Chondrocyte (in vitro differentiated cells): ENCODE results near the gene ADSS2. TPM values are rescaled to one million over a fixed set of nuclear protein-coding genes. Genes with fewer than 3 reads are reported as not detected.
A peak's percentile ranks its signal among the peaks of the same experiment; 100 is the strongest.

ENCODE experiments used
- DNase-seq: peaks from one replicate; pipeline ENCODE4 v3.0.0; 2021; ENCODE audit warnings: mixed read lengths, low spot score
- H3K27ac Mint-ChIP-seq: one replicate; pipeline ENCODE4 v1.8.0; 2021; ENCODE audit warnings: mild to moderate bottlenecking, moderate library complexity, mixed read lengths; ENCODE audit not compliant: unreplicated experiment
- H3K27me3 Mint-ChIP-seq: 2 replicates; pipeline ENCODE4 v1.8.0; 2021; ENCODE audit warnings: low read depth, mixed read lengths
- H3K36me3 Mint-ChIP-seq: 2 replicates; pipeline ENCODE4 v1.8.0; 2021; ENCODE audit warnings: low read depth, mixed read lengths
- H3K4me1 Mint-ChIP-seq: 2 replicates; pipeline ENCODE4 v1.8.0; 2021; ENCODE audit warnings: low read depth, mild to moderate bottlenecking, mixed read lengths
- H3K4me3 Mint-ChIP-seq: one replicate; pipeline ENCODE4 v1.8.0; 2021; ENCODE audit warnings: mild to moderate bottlenecking, moderate library complexity, mixed read lengths; ENCODE audit not compliant: unreplicated experiment
- H3K9me3 Mint-ChIP-seq: 2 replicates; pipeline ENCODE4 v1.8.0; 2021; ENCODE audit warnings: low read depth, mixed read lengths
- total RNA-seq: library from RNA; stranded (reverse); gene quantifications from 3 replicates; pipeline ENCODE4 v1.2.1, GENCODE V29; 2021
- TF ChIP-seq, protein P1 (sequence below): fragments of 200-600 bp; sonication (generic); IDR thresholded peaks from 2 replicates; pipeline ENCODE4 v1.5.0; 2021; ENCODE audit warnings: antibody characterized with exemption, mild to moderate bottlenecking, moderate library complexity

Gene ADSS2
- total RNA-seq, 1 donor from 2014 or later, result 43.8 TPM

DNA sequence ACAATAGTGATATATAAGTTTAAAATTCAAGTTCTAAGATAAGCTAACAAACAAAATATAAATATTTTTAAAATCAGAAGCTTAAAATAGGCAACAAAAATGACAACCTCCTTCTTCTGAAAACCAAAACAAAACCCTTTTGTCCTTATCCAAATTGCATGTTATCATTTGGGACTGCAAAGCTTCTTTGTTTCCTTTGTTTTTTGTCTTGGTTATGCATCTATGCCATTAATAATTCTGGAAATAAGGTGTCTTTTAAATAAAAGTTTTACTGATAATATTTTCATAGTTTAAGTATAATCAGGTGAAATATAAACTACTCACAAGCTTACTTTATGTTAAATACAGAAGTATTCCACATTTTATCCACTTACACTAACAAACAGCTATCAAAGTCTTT is 20.5 kb downstream of the ADSS2 start:
- peaks cover 14% of the 10 kb centered on the region for H3K4me1 Mint-ChIP-seq
- H3K9me3 Mint-ChIP-seq, result no peaks in the 10 kb centered on the region
- DNase-seq, result no peak
- H3K36me3 Mint-ChIP-seq, result peaks cover 3% of the 10 kb centered on the region
- H3K4me3 Mint-ChIP-seq, result no peak overlapping the region
- no peaks in the 10 kb centered on the region for H3K27me3 Mint-ChIP-seq
- TF ChIP-seq, protein P1, sequence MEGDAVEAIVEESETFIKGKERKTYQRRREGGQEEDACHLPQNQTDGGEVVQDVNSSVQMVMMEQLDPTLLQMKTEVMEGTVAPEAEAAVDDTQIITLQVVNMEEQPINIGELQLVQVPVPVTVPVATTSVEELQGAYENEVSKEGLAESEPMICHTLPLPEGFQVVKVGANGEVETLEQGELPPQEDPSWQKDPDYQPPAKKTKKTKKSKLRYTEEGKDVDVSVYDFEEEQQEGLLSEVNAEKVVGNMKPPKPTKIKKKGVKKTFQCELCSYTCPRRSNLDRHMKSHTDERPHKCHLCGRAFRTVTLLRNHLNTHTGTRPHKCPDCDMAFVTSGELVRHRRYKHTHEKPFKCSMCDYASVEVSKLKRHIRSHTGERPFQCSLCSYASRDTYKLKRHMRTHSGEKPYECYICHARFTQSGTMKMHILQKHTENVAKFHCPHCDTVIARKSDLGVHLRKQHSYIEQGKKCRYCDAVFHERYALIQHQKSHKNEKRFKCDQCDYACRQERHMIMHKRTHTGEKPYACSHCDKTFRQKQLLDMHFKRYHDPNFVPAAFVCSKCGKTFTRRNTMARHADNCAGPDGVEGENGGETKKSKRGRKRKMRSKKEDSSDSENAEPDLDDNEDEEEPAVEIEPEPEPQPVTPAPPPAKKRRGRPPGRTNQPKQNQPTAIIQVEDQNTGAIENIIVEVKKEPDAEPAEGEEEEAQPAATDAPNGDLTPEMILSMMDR, result no peak
- no peak overlapping the region for H3K27ac Mint-ChIP-seq

DNA sequence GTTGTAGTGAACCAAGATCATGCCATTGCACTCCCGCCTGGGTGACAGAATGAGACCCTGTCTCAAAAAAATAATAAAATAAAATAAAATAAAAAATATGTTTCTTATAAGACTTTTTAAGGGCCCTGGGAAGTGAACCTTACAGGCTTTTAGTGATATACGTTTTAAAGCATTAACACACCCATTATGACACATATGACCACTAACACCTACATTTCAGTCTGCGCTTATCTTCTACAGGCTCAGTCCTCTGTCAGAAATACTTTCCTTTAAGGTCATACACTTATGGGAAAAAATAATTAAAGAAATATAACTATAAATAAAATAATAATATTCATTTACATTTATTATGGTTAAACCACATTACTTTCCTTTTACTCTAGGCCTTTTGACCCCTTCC is 21.9 kb downstream of the ADSS2 start:
- Mint-ChIP-seq H3K4me1 (peaks cover 6% of the 10 kb centered on the region), H3K27me3 (no peaks in the 10 kb centered on the region), H3K9me3 (no peaks in the 10 kb centered on the region), H3K36me3 (peaks cover 2% of the 10 kb centered on the region), H3K4me3 (no peak overlapping the region), H3K27ac (no peak overlapping the region)
- TF ChIP-seq, protein P1, result no peak
- no peak for DNase-seq

DNA sequence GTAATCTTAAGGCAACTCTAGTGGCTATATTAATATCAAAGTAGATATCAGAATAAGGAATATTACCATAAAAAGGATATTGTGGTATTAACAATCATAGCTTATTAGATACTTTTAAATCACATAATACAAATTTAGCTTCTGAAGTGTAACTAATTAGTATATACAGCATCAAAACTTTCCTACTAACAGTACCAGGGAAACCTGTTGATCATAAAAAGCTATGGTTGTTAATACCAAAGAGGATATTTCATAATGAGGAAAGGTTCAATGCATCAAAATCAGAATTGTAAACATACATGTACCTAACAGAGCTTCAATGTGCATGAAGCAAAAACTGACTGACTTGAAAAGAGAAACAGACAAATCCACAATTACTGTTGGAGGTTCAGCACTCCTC is 24.1 kb downstream of the ADSS2 start:
- H3K27me3 Mint-ChIP-seq, result no peaks in the 10 kb centered on the region
- TF ChIP-seq, protein P1, result no peak

DNA sequence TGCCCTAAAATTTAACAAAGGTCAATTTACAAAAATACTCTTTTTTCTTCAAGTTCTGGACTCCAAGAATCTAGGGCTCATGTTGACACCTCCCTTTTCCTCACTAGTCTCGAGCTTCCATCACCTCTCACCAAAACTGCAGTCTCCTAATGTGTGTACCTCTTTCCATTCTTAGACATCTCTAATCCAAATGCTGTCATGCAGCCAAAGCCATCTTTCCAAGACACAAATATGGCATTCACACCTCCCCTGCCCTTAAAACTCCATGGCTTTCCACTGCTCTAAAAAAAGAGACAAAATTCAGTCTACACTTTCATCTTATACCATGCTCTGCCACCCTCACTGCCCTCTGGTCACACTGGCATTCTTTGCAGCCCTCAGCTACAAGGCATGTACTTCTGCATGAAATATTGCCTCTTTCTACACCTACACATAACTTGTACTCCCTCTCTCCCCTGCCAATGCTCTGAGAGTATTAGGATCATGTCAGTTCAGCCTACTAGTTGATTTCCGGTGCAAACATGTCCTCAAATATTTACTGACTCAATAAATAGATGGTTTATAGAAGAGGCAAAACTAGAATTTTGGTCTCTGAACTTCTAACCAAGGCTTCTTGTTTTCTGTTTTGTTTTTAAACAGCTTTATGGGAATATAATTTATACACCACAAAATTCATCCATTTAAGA is 26.9 kb downstream of the ADSS2 start:
- Mint-ChIP-seq H3K27me3 (no peaks in the 10 kb centered on the region), H3K27ac (peak overlapping the region; percentile 6)

More for the DNA sequence above, 24.1 kb downstream of the ADSS2 start:
- DNase-seq, result no peak
- no peaks in the 10 kb centered on the region for H3K9me3 Mint-ChIP-seq
- no peak overlapping the region for H3K4me3 Mint-ChIP-seq
- peaks cover 18% of the 10 kb centered on the region for H3K4me1 Mint-ChIP-seq
- peaks cover 5% of the 10 kb centered on the region for H3K36me3 Mint-ChIP-seq
- no peak overlapping the region for H3K27ac Mint-ChIP-seq

DNA sequence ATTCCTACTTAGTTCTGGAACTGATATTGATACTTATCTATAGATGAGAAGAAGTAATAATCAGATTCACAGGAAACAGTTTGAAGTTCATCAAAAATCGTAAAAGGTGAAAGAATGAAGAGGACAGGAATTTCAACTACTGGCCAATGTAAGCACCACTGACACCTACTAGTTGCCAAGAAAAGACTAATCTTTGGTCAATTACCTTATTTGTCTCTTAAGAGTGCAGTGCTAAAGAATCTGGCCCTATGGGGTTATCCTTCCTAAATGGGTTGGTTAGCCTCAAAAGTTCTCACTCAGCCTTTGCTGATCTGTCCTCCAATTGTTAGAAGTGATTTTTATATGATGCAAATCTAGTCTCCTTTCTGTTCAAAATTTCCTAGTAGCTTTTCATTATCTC is 29.5 kb downstream of the ADSS2 start:
- H3K36me3 Mint-ChIP-seq, result peaks cover 25% of the 10 kb centered on the region
- no peaks in the 10 kb centered on the region for H3K27me3 Mint-ChIP-seq
- H3K9me3 Mint-ChIP-seq, result no peaks in the 10 kb centered on the region
- no peak overlapping the region for H3K27ac Mint-ChIP-seq
- no peak overlapping the region for H3K4me3 Mint-ChIP-seq
- TF ChIP-seq, protein P1, result no peak
- DNase-seq, result no peak
- H3K4me1 Mint-ChIP-seq, result peaks cover 18% of the 10 kb centered on the region

More for the DNA sequence above, 26.9 kb downstream of the ADSS2 start:
- Mint-ChIP-seq H3K9me3 (no peaks in the 10 kb centered on the region), H3K36me3 (peaks cover 12% of the 10 kb centered on the region), H3K4me1 (peaks cover 18% of the 10 kb centered on the region), H3K4me3 (no peak overlapping the region)
- no peak for DNase-seq
- TF ChIP-seq, protein P1, result no peak
